SK-N-SH (cell line): ENCODE data around the gene LGR5. TPM values are rescaled to one million over a fixed set of nuclear protein-coding genes. Genes with fewer than 3 reads are reported as not detected.

Experiments
- CTCF ChIA-PET: fragments of 300-600, 350-600 bp; formaldehyde crosslinking; extraction: SDS; loops from one replicate; lab custom pipeline; 2021; lab: Yijun Ruan, JAX
- POLR2A ChIA-PET: fragments of 350-600 bp; sonication (Branson Sonifier 250); formaldehyde crosslinking; extraction: SDS; loops from one replicate; lab custom pipeline; 2020; ENCODE audit warnings: antibody characterized with exemption, inconsistent platforms; lab: Yijun Ruan, JAX
- DNase-seq: peaks from one replicate; pipeline ENCODE4 v3.0.0; 2012
- H2AFZ ChIP-seq: fragments of 200-600 bp; sonication (generic); 2 replicates; pipeline ENCODE4 v1.8.1; 2016; ENCODE audit warnings: antibody characterized with exemption, mild to moderate bottlenecking, low read depth
- H3F3A ChIP-seq: fragments of 200-600 bp; sonication (generic); replicated peaks from 2 replicates; pipeline ENCODE3; 2016; ENCODE audit warnings: antibody characterized with exemption, mild to moderate bottlenecking; ENCODE audit not compliant: insufficient read depth
- H3K27ac ChIP-seq, 2 experiments: fragments of 200-500 bp in 1 of 2; fragments of 200-600 bp in 1 of 2; sonication (Bioruptor generic) in 1 of 2; sonication (generic), shearing (Covaris generic) in 1 of 2; 2 replicates each; pipeline versions ENCODE4 v1.5.1 to v1.6.1; 2014 to 2016; ENCODE audit warnings: low read depth in 2 of 2, inconsistent platforms in 1 of 2, low read length in 1 of 2, mild to moderate bottlenecking in 1 of 2, mixed read lengths in 1 of 2
- H3K27me3 ChIP-seq: fragments of 200-600 bp; sonication (generic), shearing (Covaris generic); 2 replicates; pipeline ENCODE4 v1.6.1; 2016; ENCODE audit warnings: mixed run types; ENCODE audit not compliant: insufficient read depth
- H3K36me3 ChIP-seq, 2 experiments: fragments of 200-500 bp in 1 of 2; fragments of 200-600 bp in 1 of 2; sonication (Bioruptor generic) in 1 of 2; sonication (generic) in 1 of 2; replicated peaks in 1 of 2; 2 replicates each; pipeline versions ENCODE3 to v1.5.1; 2014 to 2016; ENCODE audit warnings: low read length in 1 of 2, mild to moderate bottlenecking in 1 of 2; ENCODE audit not compliant: insufficient read depth in 2 of 2, control insufficient read depth in 1 of 2
- H3K4me1 ChIP-seq, 2 experiments: fragments of 200-500 bp in 1 of 2; fragments of 200-600 bp in 1 of 2; sonication (Bioruptor generic) in 1 of 2; sonication (generic), shearing (Covaris generic) in 1 of 2; 2 replicates each; pipeline versions ENCODE4 v1.5.1 to v1.6.1; 2014 to 2016; ENCODE audit warnings: low read depth in 1 of 2, low read length in 1 of 2, mixed run types in 1 of 2; ENCODE audit not compliant: insufficient read depth in 2 of 2, control insufficient read depth in 1 of 2
- H3K4me2 ChIP-seq: fragments of 200-600 bp; sonication (generic), shearing (Covaris generic); 2 replicates; pipeline ENCODE4 v1.6.1; 2017; ENCODE audit warnings: mixed run types
- H3K4me3 ChIP-seq, 2 experiments: fragments of 200-500 bp in 1 of 2; fragments of 200-600 bp in 1 of 2; sonication (Bioruptor generic) in 1 of 2; sonication (generic), shearing (Covaris generic) in 1 of 2; 2 replicates each; pipeline versions ENCODE4 v1.5.1 to v1.8.1; 2014 to 2016; ENCODE audit warnings: low read depth in 2 of 2, inconsistent platforms in 1 of 2, low read length in 1 of 2, mild to moderate bottlenecking in 1 of 2, mixed read lengths in 1 of 2, moderate library complexity in 1 of 2
- H3K79me2 ChIP-seq: fragments of 200-600 bp; sonication (generic); 2 replicates; pipeline ENCODE4 v1.8.1; 2017; ENCODE audit warnings: mild to moderate bottlenecking; ENCODE audit not compliant: insufficient read depth
- H3K9ac ChIP-seq: fragments of 200-600 bp; sonication (generic); 2 replicates; pipeline ENCODE4 v1.6.1; 2017; ENCODE audit warnings: mixed run types
- H3K9me2 ChIP-seq: fragments of 200-600 bp; sonication (generic); 2 replicates; pipeline ENCODE4 v1.6.1; 2017; ENCODE audit warnings: mixed run types
- H3K9me3 ChIP-seq: fragments of 200-600 bp; sonication (generic); 2 replicates; pipeline ENCODE4 v1.6.1; 2017; ENCODE audit warnings: mixed run types, mild to moderate bottlenecking, moderate library complexity
- H4K20me1 ChIP-seq: fragments of 200-600 bp; sonication (generic); 2 replicates; pipeline ENCODE4 v1.6.1; 2017; ENCODE audit warnings: mild to moderate bottlenecking, mixed run types; ENCODE audit not compliant: insufficient read depth
- EP300 ChIP-seq, 2 experiments: IDR thresholded peaks; 2 replicates each; pipeline versions ENCODE4 v1.4.0 to v1.6.1; 2012; ENCODE audit warnings: borderline replicate concordance in 1 of 2, low read depth in 1 of 2, low read length in 1 of 2
- FOXJ3 ChIP-seq: sonication (generic); formaldehyde crosslinking; IDR thresholded peaks from 2 replicates; pipeline ENCODE4 v1.5.1; 2020; ENCODE audit warnings: mild to moderate bottlenecking, missing genetic modification reagents
- GABPA ChIP-seq: IDR thresholded peaks from 2 replicates; pipeline ENCODE4 v1.4.0; 2012; ENCODE audit warnings: low read depth, mild to moderate bottlenecking
- JUND ChIP-seq: IDR thresholded peaks from 2 replicates; pipeline ENCODE4 v1.4.0; 2012
- MXI1 ChIP-seq: IDR thresholded peaks from 2 replicates; pipeline ENCODE4 v1.6.1; 2012; ENCODE audit warnings: mild to moderate bottlenecking, low read depth, low read length, improper control_type of control experiment
- NFIC ChIP-seq: IDR thresholded peaks from 2 replicates; pipeline ENCODE4 v1.4.0; 2012; ENCODE audit warnings: borderline replicate concordance
- RAD21 ChIP-seq: IDR thresholded peaks from 2 replicates; pipeline ENCODE4 v1.6.1; 2012; ENCODE audit warnings: mild to moderate bottlenecking, low read length
- RCOR1 ChIP-seq: fragments of 150-350 bp; IDR thresholded peaks from 2 replicates; pipeline ENCODE4 v1.6.1; 2017; ENCODE audit warnings: antibody characterized with exemption, low read length
- SIN3A ChIP-seq: IDR thresholded peaks from 2 replicates; pipeline ENCODE4 v1.6.1; 2012; ENCODE audit warnings: low read depth, mild to moderate bottlenecking, low read length, moderate library complexity, borderline replicate concordance
- SMC3 ChIP-seq: IDR thresholded peaks from 2 replicates; pipeline ENCODE4 v1.6.1; 2012; ENCODE audit warnings: low read depth, low read length, improper control_type of control experiment
- TEAD4 ChIP-seq: IDR thresholded peaks from 2 replicates; pipeline ENCODE4 v1.4.0; 2012; ENCODE audit warnings: mild to moderate bottlenecking, borderline replicate concordance; ENCODE audit not compliant: insufficient read depth
- USF2 ChIP-seq: fragments of 150-350 bp; IDR thresholded peaks from 2 replicates; pipeline ENCODE4 v1.6.1; 2017; ENCODE audit warnings: antibody characterized with exemption, low read length, low read depth, borderline replicate concordance
- YY1 ChIP-seq: IDR thresholded peaks from 2 replicates; pipeline ENCODE4 v1.4.0; 2012; ENCODE audit warnings: low read depth, mild to moderate bottlenecking
- ZBTB33 ChIP-seq: IDR thresholded peaks from 2 replicates; pipeline ENCODE4 v1.4.0; 2012; ENCODE audit warnings: low read depth, borderline replicate concordance
- WGBS: methylation state at CpG from one replicate; pipeline ENCODE4 v1.1.6; 2017; ENCODE audit warnings: low lambda C conversion rate; 5-methylcytosine and 5-hydroxymethylcytosine counted together
- polyA plus RNA-seq, 3 experiments: library from polyadenylated mRNA; depleted of rRNA; stranded (reverse); fragments of >200 nt; gene quantifications; 2 replicates each; pipeline ENCODE4 v1.2.3, GENCODE V29; 2012
- TF ChIP-seq, protein P1 (sequence below): fragments of 200-600 bp; sonication (generic); IDR thresholded peaks from 2 replicates; pipeline ENCODE4 v1.6.1; 2017; ENCODE audit warnings: antibody characterized with exemption, mild to moderate bottlenecking, moderate library complexity
- TF ChIP-seq, protein P2 (sequence below): IDR thresholded peaks from 2 replicates; pipeline ENCODE4 v1.4.0; 2012; ENCODE audit warnings: low read depth, borderline replicate concordance

LGR5 gene
- polyA plus RNA-seq, 1 of the 3 experiments (the other 2 are of a cell fraction) = 1.4 TPM

DNA sequence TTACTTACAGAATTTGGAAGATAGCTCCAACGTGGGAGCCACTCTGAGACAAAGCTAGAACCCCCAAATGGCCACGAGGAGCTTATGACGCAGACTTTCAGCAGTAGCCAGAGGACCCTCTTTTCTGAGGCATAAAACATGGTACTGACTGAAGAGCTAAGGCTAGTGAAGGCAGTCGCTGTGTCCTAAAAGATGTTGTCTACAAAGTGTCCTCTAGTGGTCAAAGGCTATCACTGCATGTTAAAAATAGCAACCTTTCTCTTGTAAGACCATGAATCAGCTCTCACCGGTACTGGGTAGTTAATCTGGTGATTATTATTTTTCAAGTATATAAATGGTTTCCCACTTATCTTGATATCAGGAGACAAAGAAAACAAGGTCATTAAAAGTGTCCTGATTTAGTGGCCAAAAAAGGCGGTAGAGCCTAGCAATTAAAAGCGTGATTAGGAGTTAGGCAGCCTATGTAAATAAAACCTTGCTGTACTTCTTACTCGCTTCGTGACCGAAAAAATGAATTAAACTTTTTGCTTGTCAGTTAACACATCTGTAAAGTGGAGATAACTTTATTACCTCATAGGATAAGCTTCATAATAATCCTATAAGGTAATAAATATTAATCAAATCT is 47.0 kb upstream of the LGR5 start:
- ChIA-PET POLR2A (no interaction called here), CTCF (interaction anchor here (0.6 to 2.2 kb wide), 50 partner anchors 10 to 693 kb away, joined by 3 to 29 read pairs (median 4); partner anchors contain the start of gene TMEM19)
- no peaks in the 10 kb centered on the region for H3K9me2 ChIP-seq
- H3K9ac ChIP-seq = no peak overlapping the region
- peak; percentile 67 for DNase-seq
- H3K79me2 ChIP-seq = no peaks in the 10 kb centered on the region
- peaks cover 0 to 5% of the 10 kb centered on the region in 2 experiments; a peak in 2 of 4 replicates for H3K4me1 ChIP-seq
- H2AFZ ChIP-seq = no peak overlapping the region
- H3K36me3 ChIP-seq = no peaks in the 10 kb centered on the region
- no peaks in the 10 kb centered on the region for H3K9me3 ChIP-seq
- H3K4me2 ChIP-seq = no peak overlapping the region
- H3F3A ChIP-seq = no peaks in the 10 kb centered on the region
- no peaks in the 10 kb centered on the region for H4K20me1 ChIP-seq
- no peaks in the 10 kb centered on the region for H3K27me3 ChIP-seq
- no peak overlapping the region for H3K27ac ChIP-seq
- no peak for TF ChIP-seq MXI1
- TF ChIP-seq TEAD4 = no peak
- no peak for TF ChIP-seq ZBTB33
- peak; percentile 76 for TF ChIP-seq RAD21
- TF ChIP-seq, protein P1, sequence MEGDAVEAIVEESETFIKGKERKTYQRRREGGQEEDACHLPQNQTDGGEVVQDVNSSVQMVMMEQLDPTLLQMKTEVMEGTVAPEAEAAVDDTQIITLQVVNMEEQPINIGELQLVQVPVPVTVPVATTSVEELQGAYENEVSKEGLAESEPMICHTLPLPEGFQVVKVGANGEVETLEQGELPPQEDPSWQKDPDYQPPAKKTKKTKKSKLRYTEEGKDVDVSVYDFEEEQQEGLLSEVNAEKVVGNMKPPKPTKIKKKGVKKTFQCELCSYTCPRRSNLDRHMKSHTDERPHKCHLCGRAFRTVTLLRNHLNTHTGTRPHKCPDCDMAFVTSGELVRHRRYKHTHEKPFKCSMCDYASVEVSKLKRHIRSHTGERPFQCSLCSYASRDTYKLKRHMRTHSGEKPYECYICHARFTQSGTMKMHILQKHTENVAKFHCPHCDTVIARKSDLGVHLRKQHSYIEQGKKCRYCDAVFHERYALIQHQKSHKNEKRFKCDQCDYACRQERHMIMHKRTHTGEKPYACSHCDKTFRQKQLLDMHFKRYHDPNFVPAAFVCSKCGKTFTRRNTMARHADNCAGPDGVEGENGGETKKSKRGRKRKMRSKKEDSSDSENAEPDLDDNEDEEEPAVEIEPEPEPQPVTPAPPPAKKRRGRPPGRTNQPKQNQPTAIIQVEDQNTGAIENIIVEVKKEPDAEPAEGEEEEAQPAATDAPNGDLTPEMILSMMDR = peak; percentile 82
- no peak for TF ChIP-seq FOXJ3 (CRISPR knock-in tag)
- no peak for TF ChIP-seq USF2
- TF ChIP-seq YY1 = no peak
- TF ChIP-seq RCOR1 = no peak
- TF ChIP-seq EP300 (IDR thresholded peaks at IDR 0.05; ENCODE audit: borderline replicate concordance in 1 of 2, low read depth in 1 of 2, low read length in 1 of 2) = no peak
- TF ChIP-seq GABPA = no peak
- no peak for TF ChIP-seq JUND
- TF ChIP-seq NFIC = no peak
- peak; percentile 72 for TF ChIP-seq SMC3
- TF ChIP-seq SIN3A = no peak
- TF ChIP-seq, protein P2, sequence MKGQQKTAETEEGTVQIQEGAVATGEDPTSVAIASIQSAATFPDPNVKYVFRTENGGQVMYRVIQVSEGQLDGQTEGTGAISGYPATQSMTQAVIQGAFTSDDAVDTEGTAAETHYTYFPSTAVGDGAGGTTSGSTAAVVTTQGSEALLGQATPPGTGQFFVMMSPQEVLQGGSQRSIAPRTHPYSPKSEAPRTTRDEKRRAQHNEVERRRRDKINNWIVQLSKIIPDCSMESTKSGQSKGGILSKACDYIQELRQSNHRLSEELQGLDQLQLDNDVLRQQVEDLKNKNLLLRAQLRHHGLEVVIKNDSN = no peak
- no peak overlapping the region for H3K4me3 ChIP-seq
- WGBS = 47% methylated on average over 10 of the region's 10 CpGs
